Lower lobe of right lung (tissue), 2 donors: ENCODE results near the gene VSIG2. TPM values are rescaled to one million over a fixed set of nuclear protein-coding genes. Genes with fewer than 3 reads are reported as not detected.

Source experiments
- ATAC-seq, 2 donors: fragments of 200-7000 bp; cut with Tn5 transposase; one replicate each; pipeline ENCODE4 v1.9.1; 2020 to 2022; ENCODE audit warnings: mild to moderate bottlenecking in 2 of 2, moderate library complexity in 2 of 2
- DNase-seq: peaks from one replicate; pipeline ENCODE4 v3.0.0-alpha.2; 2020
- H3K27ac ChIP-seq: fragments of 200-600 bp; one replicate; pipeline ENCODE4 v1.8.0; 2022
- H3K27me3 ChIP-seq: fragments of 200-600 bp; one replicate; pipeline ENCODE4 v1.8.0; 2022; ENCODE audit warnings: low read depth
- H3K36me3 ChIP-seq: fragments of 200-600 bp; one replicate; pipeline ENCODE4 v1.8.0; 2022; ENCODE audit warnings: mild to moderate bottlenecking
- H3K4me1 ChIP-seq: fragments of 200-600 bp; one replicate; pipeline ENCODE4 v1.8.0; 2022
- H3K4me3 ChIP-seq: fragments of 200-600 bp; one replicate; pipeline ENCODE4 v1.8.0; 2022; ENCODE audit warnings: mild to moderate bottlenecking
- H3K9me3 ChIP-seq: fragments of 200-600 bp; one replicate; pipeline ENCODE4 v1.8.0; 2022
- CTCF ChIP-seq: fragments of 200-600 bp; IDR thresholded peaks from one replicate; pipeline ENCODE4 v1.8.0; 2022; ENCODE audit warnings: antibody characterized with exemption, mild to moderate bottlenecking
- intact Hi-C: fragments of 100-400 bp; cut with DNase I; formaldehyde crosslinking; loops from one replicate; pipeline ENCODE4 v1.11.0; 2022
- total RNA-seq: library from RNA; stranded (reverse); fragmentation: NEBNext Ultra II Directional; extraction: Animal tissue kit (Norgen Biotek cat#: 25700); gene quantifications from one replicate; pipeline ENCODE4 v1.2.1, GENCODE V29; 2021
- donor health status: DM: no; HTN: yes; CAD: no; lungs with severe emphysema.

Gene VSIG2
- total RNA-seq, 1 donor from 2014 or later, result 30.5 TPM

- ATAC-seq (peak; percentile 13 to 18), DNase-seq (no peak)
- H3K4me1 ChIP-seq, result peaks cover 49% of the 10 kb centered on the region
- no peaks in the 10 kb centered on the region for H3K9me3 ChIP-seq
- intact Hi-C loops, result loop anchor here (10.0 kb wide), 1 partner anchor 71 kb away; the partner anchor contains the start of genes SIAE and SPA17
- H3K27ac ChIP-seq, result peak overlapping the region; percentile 80
- H3K27me3 ChIP-seq, result no peaks in the 10 kb centered on the region
- peak overlapping the region; percentile 58 for H3K4me3 ChIP-seq
- no peak for TF ChIP-seq CTCF
- no peaks in the 10 kb centered on the region for H3K36me3 ChIP-seq
These were observed 6.0 kb downstream of the VSIG2 start for GRCh38 chr11:124745835-124746620.

GRCh38 chr11:124745270-124745834, 6.7 kb downstream of the VSIG2 start:
- TF ChIP-seq CTCF, result no peak

GRCh38 chr11:124743050-124743449, 9.0 kb downstream of the VSIG2 start:
- Histone ChIP-seq H3K27me3 (no peaks in the 10 kb centered on the region), H3K27ac (no peak overlapping the region), H3K4me3 (no peak overlapping the region), H3K36me3 (no peaks in the 10 kb centered on the region), H3K9me3 (no peaks in the 10 kb centered on the region), H3K4me1 (peaks cover 42% of the 10 kb centered on the region)
- TF ChIP-seq CTCF, result no peak
- no peak for ATAC-seq
- DNase-seq, result no peak
- intact Hi-C loops, result loop anchor here (10.0 kb wide), 1 partner anchor 68 kb away; the partner anchor contains the start of genes SIAE and SPA17

More at GRCh38 chr11:124745270-124745834, 6.7 kb downstream of the VSIG2 start:
- intact Hi-C loops, result loop anchor here (10.0 kb wide), 1 partner anchor 71 kb away; the partner anchor contains the start of genes SIAE and SPA17
- H3K4me1 ChIP-seq, result peaks cover 56% of the 10 kb centered on the region
- no peak for ATAC-seq
- no peaks in the 10 kb centered on the region for H3K36me3 ChIP-seq
- peak overlapping the region; percentile 58 for H3K4me3 ChIP-seq
- no peak for DNase-seq
- H3K27me3 ChIP-seq, result no peaks in the 10 kb centered on the region
- no peak overlapping the region for H3K27ac ChIP-seq
- no peaks in the 10 kb centered on the region for H3K9me3 ChIP-seq

- no peak for TF ChIP-seq CTCF
- no peaks in the 10 kb centered on the region for H3K9me3 ChIP-seq
- peaks cover 37% of the 10 kb centered on the region for H3K4me1 ChIP-seq
- DNase-seq, result no peak
- no peaks in the 10 kb centered on the region for H3K36me3 ChIP-seq
- H3K27ac ChIP-seq, result no peak overlapping the region
- H3K27me3 ChIP-seq, result no peaks in the 10 kb centered on the region
- intact Hi-C loops, result loop anchor here (10.0 kb wide), 1 partner anchor 68 kb away; the partner anchor contains the start of genes SIAE and SPA17
- no peak for ATAC-seq
- H3K4me3 ChIP-seq, result no peak overlapping the region
These were observed 9.5 kb downstream of the VSIG2 start for GRCh38 chr11:124742555-124742954.

GRCh38 chr11:124740277-124740882, 11.7 kb downstream of the VSIG2 start:
- Histone ChIP-seq H3K4me3 (peak overlapping the region; percentile 66), H3K4me1 (peaks cover 18% of the 10 kb centered on the region), H3K36me3 (no peaks in the 10 kb centered on the region), H3K27ac (peak overlapping the region; percentile 56), H3K9me3 (no peaks in the 10 kb centered on the region), H3K27me3 (no peaks in the 10 kb centered on the region)
- intact Hi-C loops, result loop anchor here (10.0 kb wide), 1 partner anchor 66 kb away; the partner anchor contains the start of genes SIAE and SPA17
- peak; percentile 62 for TF ChIP-seq CTCF
- peak; percentile 73 to 81 for ATAC-seq
- DNase-seq, result peak; percentile 77
